LHCN-M2 (cell line): Measurements from ENCODE around the gene MICAL3. TPM values are rescaled to one million over a fixed set of nuclear protein-coding genes. Genes with fewer than 3 reads are reported as not detected.
"Not testable (repeated sequence)": the region's sequence is repeated elsewhere in the genome, so short reads cannot be mapped to it uniquely, and the experiment has no call there.

Source experiments
- DNase-seq: peaks from one replicate; pipeline ENCODE4 v3.0.0-alpha.2; 2012; ENCODE audit warnings: low read depth
- total RNA-seq: library from RNA; depleted of rRNA; stranded (reverse); fragments of >200 nt; gene quantifications from 2 replicates; pipeline ENCODE4 v1.2.3, GENCODE V29; 2014

Gene MICAL3
- total RNA-seq, 1 experiment from 2014 or later = 18.5 TPM

GRCh38 chr22:17939011-17939410, 85.3 kb downstream of the MICAL3 start:
- DNase-seq = no peak

- no peak for DNase-seq
Measured at GRCh38 chr22:17938484-17938924, 85.9 kb downstream of the MICAL3 start.

GRCh38 chr22:17932457-17932856, 91.9 kb downstream of the MICAL3 start:
- not testable (repeated sequence) for DNase-seq

- peak; percentile 89 for DNase-seq
Measured at GRCh38 chr22:17931400-17931825, 92.9 kb downstream of the MICAL3 start.

GRCh38 chr22:17930455-17931313, 93.7 kb downstream of the MICAL3 start:
- no peak for DNase-seq

DNA sequence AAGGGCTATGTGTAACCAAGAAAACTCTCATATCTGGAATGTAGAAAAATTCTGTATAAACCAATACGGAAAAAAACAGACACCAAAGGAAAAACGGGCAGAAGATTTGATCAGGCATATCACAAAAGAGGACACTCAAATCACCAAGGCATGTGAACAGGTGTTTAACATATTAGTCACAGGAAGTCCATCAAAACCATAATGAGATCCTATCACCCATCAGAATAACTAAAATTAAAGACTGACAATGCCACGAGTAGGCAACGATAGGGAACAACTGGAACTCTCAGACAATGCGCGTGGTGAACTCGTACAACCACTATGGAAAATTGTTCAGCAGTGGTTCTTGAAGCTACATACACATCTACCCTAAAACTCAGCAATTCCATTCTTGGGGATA, 94.5 kb downstream of the MICAL3 start:
- DNase-seq = peak; percentile 42

- no peak for DNase-seq
Measured at GRCh38 chr22:17928391-17928790, 96.0 kb downstream of the MICAL3 start.

GRCh38 chr22:17927062-17927461, 97.3 kb downstream of the MICAL3 start:
- DNase-seq = no peak

DNA sequence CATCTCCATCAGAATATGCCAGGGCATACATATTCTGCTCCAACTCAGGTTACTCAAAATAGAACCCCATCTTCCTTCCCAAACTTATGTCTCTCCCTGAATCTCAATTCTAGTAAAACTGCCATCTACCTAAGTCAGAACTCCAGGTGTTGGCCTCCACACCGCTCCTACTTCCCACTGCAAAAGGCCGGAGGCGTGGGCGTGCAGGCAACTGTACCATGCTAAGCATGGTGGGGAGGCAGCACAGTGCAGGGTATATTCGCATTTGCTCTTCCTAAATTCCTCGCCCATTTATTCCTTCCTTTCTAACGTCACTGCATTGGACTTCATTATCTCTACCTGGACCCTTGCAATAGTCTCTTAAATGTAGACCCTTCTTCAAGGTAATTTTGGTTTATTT, 97.8 kb downstream of the MICAL3 start:
- no peak for DNase-seq

DNA sequence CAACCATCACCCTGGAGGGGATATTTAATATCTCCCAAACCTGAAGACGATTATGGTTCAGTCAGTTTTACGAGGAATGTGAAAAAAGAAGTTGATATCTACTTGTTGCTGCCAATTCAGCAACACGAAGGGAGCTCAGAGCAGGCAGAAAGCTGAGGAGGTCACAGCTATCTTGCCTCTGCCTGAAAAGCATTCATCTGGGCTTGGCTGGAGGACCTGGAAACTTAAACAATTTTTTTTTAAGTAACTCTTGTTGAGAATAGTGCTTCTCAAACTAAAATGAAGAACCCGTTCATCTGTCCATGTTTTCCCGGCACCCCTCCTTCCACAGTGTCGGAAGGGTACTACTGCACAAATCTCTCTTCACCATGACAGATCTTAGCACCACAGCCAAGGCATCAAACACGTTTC, 98.9 kb downstream of the MICAL3 start:
- DNase-seq = no peak

GRCh38 chr22:17924735-17925364, 99.5 kb downstream of the MICAL3 start:
- no peak for DNase-seq

GRCh38 chr22:17924076-17924475, 100.3 kb downstream of the MICAL3 start:
- DNase-seq = no peak

- peak; percentile 86 for DNase-seq
Measured at GRCh38 chr22:17922925-17923903, 101.1 kb downstream of the MICAL3 start.

GRCh38 chr22:17921871-17922821, 102.2 kb downstream of the MICAL3 start:
- DNase-seq = no peak

- DNase-seq = peak; percentile 36
Measured at GRCh38 chr22:17920992-17921650, 103.2 kb downstream of the MICAL3 start.

GRCh38 chr22:17920145-17920605, 104.2 kb downstream of the MICAL3 start:
- DNase-seq = no peak

- no peak for DNase-seq
Measured at GRCh38 chr22:17919276-17920144, 104.9 kb downstream of the MICAL3 start.

- peak; percentile 84 for DNase-seq
Measured at GRCh38 chr22:17918840-17919239, 105.5 kb downstream of the MICAL3 start.

GRCh38 chr22:17917490-17917983, 106.8 kb downstream of the MICAL3 start:
- DNase-seq = no peak
